WTC11 (cell line): Measurements from ENCODE around the gene TAOK3. TPM values are rescaled to one million over a fixed set of nuclear protein-coding genes. Genes with fewer than 3 reads are reported as not detected.

Experiments used
- ATAC-seq: fragments of 200-7000 bp; cut with Tn5 transposase; 2 replicates; pipeline ENCODE4 v1.10.0; 2021; ENCODE audit warnings: mild to moderate bottlenecking, moderate library complexity
- CTCF ChIA-PET: fragments of 300-600 bp; sonication (Branson Sonifier 250); formaldehyde crosslinking; loops from one replicate; lab custom pipeline; 2021; ENCODE audit warnings: antibody characterized with exemption; lab: Charles Lee
- POLR2A ChIA-PET: fragments of 350-600 bp; sonication (Branson Sonifier 250); formaldehyde crosslinking; loops from one replicate; lab custom pipeline; 2021; ENCODE audit warnings: antibody characterized with exemption; lab: Charles Lee
- DNase-seq: peaks from one replicate; pipeline ENCODE4 v3.0.0; 2021; ENCODE audit warnings: low spot score
- H3K27ac Mint-ChIP-seq: 2 replicates; pipeline ENCODE4 v1.8.0; 2021; ENCODE audit warnings: mixed read lengths
- H3K27me3 Mint-ChIP-seq: 2 replicates; pipeline ENCODE4 v1.8.0; 2021; ENCODE audit warnings: low read depth, mild to moderate bottlenecking, moderate library complexity, mixed read lengths
- H3K36me3 Mint-ChIP-seq: 2 replicates; pipeline ENCODE4 v1.8.0; 2021; ENCODE audit warnings: mixed read lengths
- H3K4me1 Mint-ChIP-seq: 2 replicates; pipeline ENCODE4 v1.8.0; 2022; ENCODE audit warnings: mixed read lengths
- H3K4me3 Mint-ChIP-seq: 2 replicates; pipeline ENCODE4 v1.8.0; 2021; ENCODE audit warnings: mild to moderate bottlenecking, moderate library complexity, mixed read lengths
- H3K9me3 Mint-ChIP-seq: 2 replicates; pipeline ENCODE4 v1.8.0; 2021; ENCODE audit warnings: mixed read lengths
- ATF1 ChIP-seq: sonication (generic); formaldehyde crosslinking; IDR thresholded peaks from 2 replicates; pipeline ENCODE4 v1.8.1; 2023; ENCODE audit warnings: mild to moderate bottlenecking, moderate library complexity, missing genetic modification reagents
- CBFB ChIP-seq: sonication (generic); formaldehyde crosslinking; IDR thresholded peaks from 2 replicates; pipeline ENCODE4 v1.8.1; 2022; ENCODE audit warnings: mild to moderate bottlenecking, low read depth, missing genetic modification reagents
- FOXK1 ChIP-seq: sonication (generic); formaldehyde crosslinking; IDR thresholded peaks from 2 replicates; pipeline ENCODE4 v1.8.0; 2022; ENCODE audit warnings: mild to moderate bottlenecking, moderate library complexity, missing genetic modification reagents
- JAZF1 ChIP-seq: fragments of 250-450 bp; sonication (Bioruptor Pico); IDR thresholded peaks from 2 replicates; pipeline ENCODE4 v1.9.0; 2021; ENCODE audit warnings: moderate library complexity, mild to moderate bottlenecking, inconsistent platforms
- MAX ChIP-seq: sonication (generic); formaldehyde crosslinking; IDR thresholded peaks from 2 replicates; pipeline ENCODE4 v1.8.0; 2022; ENCODE audit warnings: mild to moderate bottlenecking, missing genetic modification reagents
- NFYB ChIP-seq: sonication (generic); formaldehyde crosslinking; conservative IDR thresholded peaks from 2 replicates; pipeline ENCODE4 v1.8.0; 2022; ENCODE audit warnings: low read depth, missing genetic modification reagents
- OVOL2 ChIP-seq: fragments of 250-450 bp; sonication (Bioruptor Pico); IDR thresholded peaks from 2 replicates; pipeline ENCODE4 v1.9.0; 2021; ENCODE audit warnings: mild to moderate bottlenecking, borderline replicate concordance
- SMAD3 ChIP-seq: sonication (generic); formaldehyde crosslinking; IDR thresholded peaks from 2 replicates; pipeline ENCODE4 v1.8.0; 2022; ENCODE audit warnings: missing genetic modification reagents, mild to moderate bottlenecking, borderline replicate concordance
- ZBTB21 ChIP-seq: sonication (generic); formaldehyde crosslinking; IDR thresholded peaks from 2 replicates; pipeline ENCODE4 v1.8.1; 2023; ENCODE audit warnings: mild to moderate bottlenecking, missing genetic modification reagents, borderline replicate concordance
- ZNF121 ChIP-seq: sonication (generic); formaldehyde crosslinking; IDR thresholded peaks from 2 replicates; pipeline ENCODE4 v1.8.0; 2023; ENCODE audit warnings: missing genetic modification reagents
- ZNF138 ChIP-seq: sonication (generic); formaldehyde crosslinking; conservative IDR thresholded peaks from 2 replicates; pipeline ENCODE4 v1.8.1; 2022; ENCODE audit warnings: mild to moderate bottlenecking, moderate library complexity, missing genetic modification reagents
- ZNF423 ChIP-seq: fragments of 250-450 bp; sonication (Bioruptor Pico); IDR thresholded peaks from 2 replicates; pipeline ENCODE4 v2.1.2; 2022; ENCODE audit warnings: mild to moderate bottlenecking, moderate library complexity
- total RNA-seq: library from RNA; stranded (reverse); gene quantifications from 3 replicates; pipeline ENCODE4 v1.2.3, GENCODE V29; 2021
- TF ChIP-seq, protein P1 (sequence below): sonication (generic); formaldehyde crosslinking; IDR thresholded peaks from 2 replicates; pipeline ENCODE4 v1.8.0; 2022; ENCODE audit warnings: mild to moderate bottlenecking, missing genetic modification reagents
- TF ChIP-seq, protein P2 (sequence below): fragments of 250-450 bp; sonication (Bioruptor Pico); conservative IDR thresholded peaks from 2 replicates; pipeline ENCODE4 v1.9.0; 2021; ENCODE audit warnings: mild to moderate bottlenecking
- TF ChIP-seq, protein P3 (sequence below): sonication (generic); formaldehyde crosslinking; IDR thresholded peaks from 2 replicates; pipeline ENCODE4 v1.8.1; 2022; ENCODE audit warnings: mild to moderate bottlenecking, moderate library complexity, missing genetic modification reagents
- TF ChIP-seq, protein P4 (sequence below): fragments of 250-450 bp; sonication (Bioruptor Pico); IDR thresholded peaks from 2 replicates; pipeline ENCODE4 v1.9.0; 2021; ENCODE audit warnings: mild to moderate bottlenecking

The TAOK3 gene
- total RNA-seq, 1 experiment from 2014 or later, result 13.0 TPM

DNA sequence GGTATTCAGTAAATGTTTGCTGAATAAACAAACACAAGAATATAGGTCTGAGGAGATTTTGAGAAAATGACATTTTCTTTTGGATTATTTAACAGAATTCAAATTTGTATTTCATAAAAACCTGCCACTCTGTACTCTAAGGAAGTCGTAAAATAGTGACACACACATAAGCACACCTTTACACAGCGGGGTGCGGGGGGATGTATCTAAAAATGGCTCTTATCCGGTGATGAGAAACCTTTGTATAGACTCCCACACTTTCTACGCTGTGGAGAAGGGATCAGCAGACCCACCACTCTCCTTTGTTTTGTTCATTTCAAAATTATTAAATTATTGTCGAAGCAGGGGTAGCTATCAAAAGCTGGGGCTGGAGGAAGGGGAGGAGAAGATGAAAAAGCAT is 178.7 kb downstream of the TAOK3 start:
- CTCF ChIA-PET, result no interaction called here
- POLR2A ChIA-PET, result no interaction called here
- Mint-ChIP-seq H3K9me3 (no peaks in the 10 kb centered on the region), H3K27me3 (no peaks in the 10 kb centered on the region), H3K36me3 (peaks cover 6% of the 10 kb centered on the region), H3K4me3 (no peak overlapping the region), H3K27ac (peak overlapping the region; percentile 47), H3K4me1 (peaks cover 20% of the 10 kb centered on the region)
- DNase-seq (no peak), ATAC-seq (no peak)
- TF ChIP-seq, protein P1, sequence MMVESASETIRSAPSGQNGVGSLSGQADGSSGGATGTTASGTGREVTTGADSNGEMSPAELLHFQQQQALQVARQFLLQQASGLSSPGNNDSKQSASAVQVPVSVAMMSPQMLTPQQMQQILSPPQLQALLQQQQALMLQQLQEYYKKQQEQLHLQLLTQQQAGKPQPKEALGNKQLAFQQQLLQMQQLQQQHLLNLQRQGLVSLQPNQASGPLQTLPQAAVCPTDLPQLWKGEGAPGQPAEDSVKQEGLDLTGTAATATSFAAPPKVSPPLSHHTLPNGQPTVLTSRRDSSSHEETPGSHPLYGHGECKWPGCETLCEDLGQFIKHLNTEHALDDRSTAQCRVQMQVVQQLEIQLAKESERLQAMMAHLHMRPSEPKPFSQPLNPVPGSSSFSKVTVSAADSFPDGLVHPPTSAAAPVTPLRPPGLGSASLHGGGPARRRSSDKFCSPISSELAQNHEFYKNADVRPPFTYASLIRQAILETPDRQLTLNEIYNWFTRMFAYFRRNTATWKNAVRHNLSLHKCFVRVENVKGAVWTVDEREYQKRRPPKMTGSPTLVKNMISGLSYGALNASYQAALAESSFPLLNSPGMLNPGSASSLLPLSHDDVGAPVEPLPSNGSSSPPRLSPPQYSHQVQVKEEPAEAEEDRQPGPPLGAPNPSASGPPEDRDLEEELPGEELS (CRISPR knock-in tag), result no peak
- TF ChIP-seq NFYB (CRISPR knock-in tag), result no peak
- no peak for TF ChIP-seq FOXK1 (CRISPR knock-in tag)
- TF ChIP-seq JAZF1 (CRISPR knock-in tag), result no peak
- TF ChIP-seq ZNF423 (CRISPR knock-in tag), result no peak
- no peak for TF ChIP-seq MAX
- TF ChIP-seq CBFB, result no peak

DNA sequence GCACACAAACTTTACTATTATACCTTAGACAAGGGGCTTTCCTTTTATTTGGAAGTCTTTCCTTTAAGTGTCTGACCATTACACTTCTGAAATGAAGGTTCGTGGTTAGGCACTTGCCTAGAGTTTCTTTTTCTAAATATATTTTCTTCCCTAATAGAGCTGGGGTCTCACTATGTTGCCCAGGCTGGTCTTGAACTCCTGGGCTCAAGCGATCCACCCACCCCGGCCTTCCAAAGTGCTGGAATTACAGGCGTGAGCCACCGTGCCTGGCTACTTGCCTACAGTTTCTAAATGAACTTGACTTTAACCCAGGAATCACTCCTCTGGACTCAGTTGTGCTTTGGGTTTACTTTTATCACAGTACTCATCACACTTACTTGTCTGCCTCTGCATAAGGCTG is 179.2 kb downstream of the TAOK3 start:
- ChIA-PET POLR2A (no interaction called here), CTCF (no interaction called here)
- Mint-ChIP-seq H3K4me3 (no peak overlapping the region), H3K9me3 (no peaks in the 10 kb centered on the region), H3K36me3 (peaks cover 6% of the 10 kb centered on the region), H3K27ac (no peak overlapping the region), H3K27me3 (no peaks in the 10 kb centered on the region), H3K4me1 (peaks cover 25% of the 10 kb centered on the region)
- TF ChIP-seq OVOL2 (CRISPR knock-in tag) (no peak), SMAD3 (CRISPR knock-in tag) (no peak), ZNF121 (CRISPR knock-in tag) (peak; percentile 56; the same call in 1 of the 2 replicates)
- TF ChIP-seq, protein P2, sequence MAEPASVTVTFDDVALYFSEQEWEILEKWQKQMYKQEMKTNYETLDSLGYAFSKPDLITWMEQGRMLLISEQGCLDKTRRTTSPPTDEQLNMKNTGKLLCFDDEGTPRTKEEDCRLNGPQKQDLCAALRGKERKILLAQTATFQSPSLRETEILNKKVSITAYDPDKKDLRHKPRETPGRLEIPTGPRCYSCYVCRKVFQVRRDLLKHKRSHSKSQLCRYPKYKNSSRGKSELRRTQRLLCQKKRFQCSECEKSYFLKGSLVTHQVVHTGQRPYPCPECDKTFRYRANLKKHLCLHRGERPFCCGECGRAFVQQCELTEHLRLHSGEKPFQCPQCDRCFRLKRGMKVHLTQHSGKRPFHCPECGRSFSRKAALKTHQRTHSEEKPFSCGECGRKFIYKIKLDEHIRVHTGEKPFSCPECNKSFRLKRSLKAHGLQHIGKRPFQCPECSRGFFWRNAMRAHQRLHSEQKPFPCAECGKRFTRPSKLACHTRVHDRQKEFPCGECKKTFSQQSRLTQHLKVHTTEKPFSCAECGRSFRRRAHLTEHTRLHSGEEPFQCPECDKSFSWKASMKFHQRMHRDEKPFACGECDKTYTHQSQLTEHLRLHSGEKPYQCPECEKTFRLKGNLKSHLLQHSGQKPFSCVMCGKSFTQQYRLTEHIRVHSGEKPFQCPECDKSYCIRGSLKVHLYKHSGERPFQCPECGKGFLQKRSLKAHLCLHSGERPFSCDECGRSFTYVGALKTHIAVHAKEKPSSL, result no peak
- DNase-seq (no peak), ATAC-seq (no peak)

DNA sequence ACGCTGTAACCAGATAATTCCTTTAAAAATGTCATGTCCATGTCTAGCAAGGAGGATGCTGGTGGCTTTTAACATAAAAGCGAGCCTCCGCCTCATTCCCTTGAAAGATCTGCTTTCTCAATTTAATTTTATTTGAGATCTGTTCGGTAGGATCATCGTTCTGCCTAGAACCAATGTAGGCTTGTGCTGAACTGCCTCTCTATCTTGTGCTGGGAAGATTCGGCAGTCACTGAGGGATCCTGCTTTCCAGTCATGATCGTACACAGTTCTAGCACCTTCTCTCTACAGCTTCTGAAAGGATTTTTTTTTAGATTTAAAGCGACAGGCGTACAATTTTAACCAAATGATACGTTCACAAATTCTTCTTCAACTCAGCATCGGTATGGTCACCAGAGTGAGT is 182.4 kb downstream of the TAOK3 start:
- no peak for DNase-seq
- Mint-ChIP-seq H3K27ac (peak overlapping the region; percentile 94), H3K9me3 (no peaks in the 10 kb centered on the region)

GRCh38 chr12:118189741-118190191 is 182.9 kb downstream of the TAOK3 start:
- Mint-ChIP-seq H3K27ac (peak overlapping the region; percentile 91), H3K36me3 (no peaks in the 10 kb centered on the region), H3K4me1 (peaks cover 26% of the 10 kb centered on the region), H3K27me3 (no peaks in the 10 kb centered on the region), H3K4me3 (peak overlapping the region; percentile 61), H3K9me3 (no peaks in the 10 kb centered on the region)
- TF ChIP-seq ATF1 (no peak), ZBTB21 (CRISPR knock-in tag) (0 out of 2 replicates have a peak, but pooled peaks have one; percentile 21)
- TF ChIP-seq, protein P3, sequence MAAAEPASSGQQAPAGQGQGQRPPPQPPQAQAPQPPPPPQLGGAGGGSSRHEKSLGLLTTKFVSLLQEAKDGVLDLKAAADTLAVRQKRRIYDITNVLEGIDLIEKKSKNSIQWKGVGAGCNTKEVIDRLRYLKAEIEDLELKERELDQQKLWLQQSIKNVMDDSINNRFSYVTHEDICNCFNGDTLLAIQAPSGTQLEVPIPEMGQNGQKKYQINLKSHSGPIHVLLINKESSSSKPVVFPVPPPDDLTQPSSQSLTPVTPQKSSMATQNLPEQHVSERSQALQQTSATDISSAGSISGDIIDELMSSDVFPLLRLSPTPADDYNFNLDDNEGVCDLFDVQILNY (CRISPR knock-in tag), result no peak
- ATAC-seq (peak; percentile 93), DNase-seq (peak; percentile 48)
- ChIA-PET POLR2A (interaction anchor here (0.7 kb wide), 1 partner anchor 178 kb away, joined by 3 read pairs; no protein-coding TSS in a partner anchor), CTCF (interaction anchor here (0.6 to 1.6 kb wide), 4 partner anchors 9 to 186 kb away, joined by 3 to 6 read pairs (median 4); partner anchors contain the start of genes PEBP1 and SUDS3)

More for the DNA sequence above, 182.4 kb downstream of the TAOK3 start:
- H3K4me1 Mint-ChIP-seq, result peaks cover 26% of the 10 kb centered on the region
- ATAC-seq, result peak; percentile 40
- ChIA-PET CTCF (interaction anchor here (0.6 to 1.6 kb wide), 4 partner anchors 9 to 186 kb away, joined by 3 to 6 read pairs (median 4); partner anchors contain the start of genes PEBP1 and SUDS3), POLR2A (interaction anchor here (0.6 to 0.7 kb wide), 2 partner anchors 31 to 177 kb away, joined by 3 read pairs; no protein-coding TSS in a partner anchor)
- H3K36me3 Mint-ChIP-seq, result no peaks in the 10 kb centered on the region
- TF ChIP-seq ZNF138, result no peak
- TF ChIP-seq, protein P4, sequence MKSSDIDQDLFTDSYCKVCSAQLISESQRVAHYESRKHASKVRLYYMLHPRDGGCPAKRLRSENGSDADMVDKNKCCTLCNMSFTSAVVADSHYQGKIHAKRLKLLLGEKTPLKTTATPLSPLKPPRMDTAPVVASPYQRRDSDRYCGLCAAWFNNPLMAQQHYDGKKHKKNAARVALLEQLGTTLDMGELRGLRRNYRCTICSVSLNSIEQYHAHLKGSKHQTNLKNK (CRISPR knock-in tag), result no peak
- no peaks in the 10 kb centered on the region for H3K27me3 Mint-ChIP-seq
- H3K4me3 Mint-ChIP-seq, result peak overlapping the region; percentile 61
